ENCODE data around the gene CELF6. TPM values are rescaled to one million over a fixed set of nuclear protein-coding genes. Genes with fewer than 3 reads are reported as not detected.
A peak's percentile ranks its signal among the peaks of the same experiment; 100 is the strongest.

CELF6 gene
- total and polyA plus RNA-seq, 2 experiments from 2014 or later, result 0.14 TPM; not detected in 1

DNA sequence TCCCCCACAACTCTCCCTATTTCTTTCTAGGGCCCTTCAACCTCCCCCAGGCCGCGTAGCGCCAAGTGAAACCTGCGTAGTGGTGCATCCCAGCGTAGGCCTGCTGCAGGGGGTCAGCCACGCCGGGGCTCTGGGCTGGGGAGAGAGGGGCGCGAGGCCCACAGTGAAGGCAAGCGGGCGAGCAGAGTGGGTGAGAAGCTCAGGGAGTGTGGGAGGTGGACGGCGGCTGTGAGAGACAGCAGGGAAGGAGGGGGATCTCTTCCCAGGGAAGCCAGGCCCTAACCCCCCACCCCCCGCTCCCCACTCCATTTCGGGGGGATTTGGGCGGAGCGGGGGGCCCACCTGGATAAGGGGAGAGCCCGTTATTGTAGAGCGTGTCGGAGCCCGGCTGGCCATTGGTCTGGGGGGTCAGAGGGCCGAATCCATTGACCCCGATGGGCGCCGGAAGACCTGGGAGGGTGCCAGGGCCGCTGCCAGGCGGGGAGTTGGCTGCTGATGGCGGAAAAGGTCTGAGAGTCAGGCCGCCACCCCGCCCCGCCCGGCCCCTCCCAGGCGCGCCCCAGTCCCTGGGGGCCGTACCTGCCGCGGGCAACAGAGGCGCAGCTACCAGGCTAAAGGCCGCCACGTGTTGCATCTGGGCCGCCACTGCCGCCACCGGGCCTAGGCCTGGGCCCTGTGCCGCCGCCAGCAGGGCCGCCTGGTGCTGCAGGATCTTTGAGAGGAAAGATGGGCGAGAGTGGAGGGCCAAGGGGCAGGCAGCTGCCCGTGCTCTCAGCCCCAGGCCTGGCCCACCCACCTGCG is 31.0 kb downstream of the CELF6 start:
- Mint-ChIP-seq H3K9me3 (no peaks in the 10 kb centered on the region), H3K27ac (no peak overlapping the region), H3K4me1 (no peaks in the 10 kb centered on the region; the same call in 2 of the 3 replicates), H3K36me3 (ENCODE audit: low read depth) (no peaks in the 10 kb centered on the region; the same call in 2 of the 3 replicates), H3K27me3 (ENCODE audit: insufficient read depth, low read depth, poor library complexity) (peaks cover 5% of the 10 kb centered on the region), H3K4me3 (no peak overlapping the region)
- no peaks in the 10 kb centered on the region for H3K4me1 ChIP-seq (ENCODE audit: insufficient read depth)
- no peaks in the 10 kb centered on the region for H3F3A ChIP-seq (replicated peaks; ENCODE audit: low read depth)
- DNase-seq (ENCODE audit: low spot score), result peak; percentile 13
- H3K27me3 ChIP-seq (ENCODE audit: insufficient read depth), result no peaks in the 10 kb centered on the region
- ATAC-seq, result peak; percentile 34
- no peaks in the 10 kb centered on the region for H3K79me2 ChIP-seq (replicated peaks; ENCODE audit: insufficient read depth)
- H3K4me3 ChIP-seq, result no peak overlapping the region
- no peaks in the 10 kb centered on the region for H3K36me3 ChIP-seq (ENCODE audit: insufficient read depth)
- H3K27ac ChIP-seq (ENCODE audit: low read depth), result no peak overlapping the region
- TF ChIP-seq JUNB (IDR thresholded peaks at IDR 0.05; ENCODE audit: unreplicated experiment) (no peak), EZH2phosphoT487 (IDR thresholded peaks at IDR 0.05; ENCODE audit: unreplicated experiment) (no peak), NANOG (IDR thresholded peaks at IDR 0.05; ENCODE audit: borderline replicate concordance) (no peak), EZH2 (IDR thresholded peaks at IDR 0.05; ENCODE audit: low read depth, unreplicated experiment) (no peak), ZNF114 (CRISPR knock-in tag; IDR thresholded peaks at IDR 0.05) (no peak), POLR2AphosphoS5 (IDR thresholded peaks at IDR 0.05; ENCODE audit: low read depth) (no peak), STAT1 (IDR thresholded peaks at IDR 0.05; ENCODE audit: unreplicated experiment) (no peak), CREB1 (CRISPR knock-in tag; IDR thresholded peaks at IDR 0.05; ENCODE audit: low read depth) (no peak), ZNF331 (CRISPR knock-in tag; IDR thresholded peaks at IDR 0.05; ENCODE audit: low read depth) (no peak)
- TF ChIP-seq, protein P1, sequence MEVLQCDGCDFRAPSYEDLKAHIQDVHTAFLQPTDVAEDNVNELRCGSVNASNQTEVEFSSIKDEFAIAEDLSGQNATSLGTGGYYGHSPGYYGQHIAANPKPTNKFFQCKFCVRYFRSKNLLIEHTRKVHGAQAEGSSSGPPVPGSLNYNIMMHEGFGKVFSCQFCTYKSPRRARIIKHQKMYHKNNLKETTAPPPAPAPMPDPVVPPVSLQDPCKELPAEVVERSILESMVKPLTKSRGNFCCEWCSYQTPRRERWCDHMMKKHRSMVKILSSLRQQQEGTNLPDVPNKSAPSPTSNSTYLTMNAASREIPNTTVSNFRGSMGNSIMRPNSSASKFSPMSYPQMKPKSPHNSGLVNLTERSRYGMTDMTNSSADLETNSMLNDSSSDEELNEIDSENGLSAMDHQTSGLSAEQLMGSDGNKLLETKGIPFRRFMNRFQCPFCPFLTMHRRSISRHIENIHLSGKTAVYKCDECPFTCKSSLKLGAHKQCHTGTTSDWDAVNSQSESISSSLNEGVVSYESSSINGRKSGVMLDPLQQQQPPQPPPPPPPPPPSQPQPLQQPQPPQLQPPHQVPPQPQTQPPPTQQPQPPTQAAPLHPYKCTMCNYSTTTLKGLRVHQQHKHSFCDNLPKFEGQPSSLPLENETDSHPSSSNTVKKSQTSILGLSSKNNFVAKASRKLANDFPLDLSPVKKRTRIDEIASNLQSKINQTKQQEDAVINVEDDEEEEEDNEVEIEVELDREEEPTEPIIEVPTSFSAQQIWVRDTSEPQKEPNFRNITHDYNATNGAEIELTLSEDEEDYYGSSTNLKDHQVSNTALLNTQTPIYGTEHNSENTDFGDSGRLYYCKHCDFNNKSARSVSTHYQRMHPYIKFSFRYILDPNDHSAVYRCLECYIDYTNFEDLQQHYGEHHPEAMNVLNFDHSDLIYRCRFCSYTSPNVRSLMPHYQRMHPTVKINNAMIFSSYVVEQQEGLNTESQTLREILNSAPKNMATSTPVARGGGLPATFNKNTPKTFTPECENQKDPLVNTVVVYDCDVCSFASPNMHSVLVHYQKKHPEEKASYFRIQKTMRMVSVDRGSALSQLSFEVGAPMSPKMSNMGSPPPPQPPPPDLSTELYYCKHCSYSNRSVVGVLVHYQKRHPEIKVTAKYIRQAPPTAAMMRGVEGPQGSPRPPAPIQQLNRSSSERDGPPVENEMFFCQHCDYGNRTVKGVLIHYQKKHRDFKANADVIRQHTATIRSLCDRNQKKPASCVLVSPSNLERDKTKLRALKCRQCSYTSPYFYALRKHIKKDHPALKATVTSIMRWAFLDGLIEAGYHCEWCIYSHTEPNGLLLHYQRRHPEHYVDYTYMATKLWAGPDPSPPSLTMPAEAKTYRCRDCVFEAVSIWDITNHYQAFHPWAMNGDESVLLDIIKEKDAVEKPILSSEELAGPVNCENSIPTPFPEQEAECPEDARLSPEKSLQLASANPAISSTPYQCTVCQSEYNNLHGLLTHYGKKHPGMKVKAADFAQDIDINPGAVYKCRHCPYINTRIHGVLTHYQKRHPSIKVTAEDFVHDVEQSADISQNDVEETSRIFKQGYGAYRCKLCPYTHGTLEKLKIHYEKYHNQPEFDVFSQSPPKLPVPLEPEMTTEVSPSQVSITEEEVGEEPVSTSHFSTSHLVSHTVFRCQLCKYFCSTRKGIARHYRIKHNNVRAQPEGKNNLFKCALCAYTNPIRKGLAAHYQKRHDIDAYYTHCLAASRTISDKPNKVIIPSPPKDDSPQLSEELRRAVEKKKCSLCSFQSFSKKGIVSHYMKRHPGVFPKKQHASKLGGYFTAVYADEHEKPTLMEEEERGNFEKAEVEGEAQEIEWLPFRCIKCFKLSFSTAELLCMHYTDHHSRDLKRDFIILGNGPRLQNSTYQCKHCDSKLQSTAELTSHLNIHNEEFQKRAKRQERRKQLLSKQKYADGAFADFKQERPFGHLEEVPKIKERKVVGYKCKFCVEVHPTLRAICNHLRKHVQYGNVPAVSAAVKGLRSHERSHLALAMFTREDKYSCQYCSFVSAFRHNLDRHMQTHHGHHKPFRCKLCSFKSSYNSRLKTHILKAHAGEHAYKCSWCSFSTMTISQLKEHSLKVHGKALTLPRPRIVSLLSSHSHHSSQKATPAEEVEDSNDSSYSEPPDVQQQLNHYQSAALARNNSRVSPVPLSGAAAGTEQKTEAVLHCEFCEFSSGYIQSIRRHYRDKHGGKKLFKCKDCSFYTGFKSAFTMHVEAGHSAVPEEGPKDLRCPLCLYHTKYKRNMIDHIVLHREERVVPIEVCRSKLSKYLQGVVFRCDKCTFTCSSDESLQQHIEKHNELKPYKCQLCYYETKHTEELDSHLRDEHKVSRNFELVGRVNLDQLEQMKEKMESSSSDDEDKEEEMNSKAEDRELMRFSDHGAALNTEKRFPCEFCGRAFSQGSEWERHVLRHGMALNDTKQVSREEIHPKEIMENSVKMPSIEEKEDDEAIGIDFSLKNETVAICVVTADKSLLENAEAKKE (CRISPR knock-in tag; IDR thresholded peaks at IDR 0.05), result no peak
- TF ChIP-seq, protein P2, sequence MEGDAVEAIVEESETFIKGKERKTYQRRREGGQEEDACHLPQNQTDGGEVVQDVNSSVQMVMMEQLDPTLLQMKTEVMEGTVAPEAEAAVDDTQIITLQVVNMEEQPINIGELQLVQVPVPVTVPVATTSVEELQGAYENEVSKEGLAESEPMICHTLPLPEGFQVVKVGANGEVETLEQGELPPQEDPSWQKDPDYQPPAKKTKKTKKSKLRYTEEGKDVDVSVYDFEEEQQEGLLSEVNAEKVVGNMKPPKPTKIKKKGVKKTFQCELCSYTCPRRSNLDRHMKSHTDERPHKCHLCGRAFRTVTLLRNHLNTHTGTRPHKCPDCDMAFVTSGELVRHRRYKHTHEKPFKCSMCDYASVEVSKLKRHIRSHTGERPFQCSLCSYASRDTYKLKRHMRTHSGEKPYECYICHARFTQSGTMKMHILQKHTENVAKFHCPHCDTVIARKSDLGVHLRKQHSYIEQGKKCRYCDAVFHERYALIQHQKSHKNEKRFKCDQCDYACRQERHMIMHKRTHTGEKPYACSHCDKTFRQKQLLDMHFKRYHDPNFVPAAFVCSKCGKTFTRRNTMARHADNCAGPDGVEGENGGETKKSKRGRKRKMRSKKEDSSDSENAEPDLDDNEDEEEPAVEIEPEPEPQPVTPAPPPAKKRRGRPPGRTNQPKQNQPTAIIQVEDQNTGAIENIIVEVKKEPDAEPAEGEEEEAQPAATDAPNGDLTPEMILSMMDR (conservative IDR thresholded peaks at IDR 0.05; ENCODE audit: low read depth in 2 of 2), result no peak
- TF ChIP-seq, protein P3, sequence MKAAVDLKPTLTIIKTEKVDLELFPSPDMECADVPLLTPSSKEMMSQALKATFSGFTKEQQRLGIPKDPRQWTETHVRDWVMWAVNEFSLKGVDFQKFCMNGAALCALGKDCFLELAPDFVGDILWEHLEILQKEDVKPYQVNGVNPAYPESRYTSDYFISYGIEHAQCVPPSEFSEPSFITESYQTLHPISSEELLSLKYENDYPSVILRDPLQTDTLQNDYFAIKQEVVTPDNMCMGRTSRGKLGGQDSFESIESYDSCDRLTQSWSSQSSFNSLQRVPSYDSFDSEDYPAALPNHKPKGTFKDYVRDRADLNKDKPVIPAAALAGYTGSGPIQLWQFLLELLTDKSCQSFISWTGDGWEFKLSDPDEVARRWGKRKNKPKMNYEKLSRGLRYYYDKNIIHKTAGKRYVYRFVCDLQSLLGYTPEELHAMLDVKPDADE (IDR thresholded peaks at IDR 0.05), result no peak
- TF ChIP-seq, protein P4, sequence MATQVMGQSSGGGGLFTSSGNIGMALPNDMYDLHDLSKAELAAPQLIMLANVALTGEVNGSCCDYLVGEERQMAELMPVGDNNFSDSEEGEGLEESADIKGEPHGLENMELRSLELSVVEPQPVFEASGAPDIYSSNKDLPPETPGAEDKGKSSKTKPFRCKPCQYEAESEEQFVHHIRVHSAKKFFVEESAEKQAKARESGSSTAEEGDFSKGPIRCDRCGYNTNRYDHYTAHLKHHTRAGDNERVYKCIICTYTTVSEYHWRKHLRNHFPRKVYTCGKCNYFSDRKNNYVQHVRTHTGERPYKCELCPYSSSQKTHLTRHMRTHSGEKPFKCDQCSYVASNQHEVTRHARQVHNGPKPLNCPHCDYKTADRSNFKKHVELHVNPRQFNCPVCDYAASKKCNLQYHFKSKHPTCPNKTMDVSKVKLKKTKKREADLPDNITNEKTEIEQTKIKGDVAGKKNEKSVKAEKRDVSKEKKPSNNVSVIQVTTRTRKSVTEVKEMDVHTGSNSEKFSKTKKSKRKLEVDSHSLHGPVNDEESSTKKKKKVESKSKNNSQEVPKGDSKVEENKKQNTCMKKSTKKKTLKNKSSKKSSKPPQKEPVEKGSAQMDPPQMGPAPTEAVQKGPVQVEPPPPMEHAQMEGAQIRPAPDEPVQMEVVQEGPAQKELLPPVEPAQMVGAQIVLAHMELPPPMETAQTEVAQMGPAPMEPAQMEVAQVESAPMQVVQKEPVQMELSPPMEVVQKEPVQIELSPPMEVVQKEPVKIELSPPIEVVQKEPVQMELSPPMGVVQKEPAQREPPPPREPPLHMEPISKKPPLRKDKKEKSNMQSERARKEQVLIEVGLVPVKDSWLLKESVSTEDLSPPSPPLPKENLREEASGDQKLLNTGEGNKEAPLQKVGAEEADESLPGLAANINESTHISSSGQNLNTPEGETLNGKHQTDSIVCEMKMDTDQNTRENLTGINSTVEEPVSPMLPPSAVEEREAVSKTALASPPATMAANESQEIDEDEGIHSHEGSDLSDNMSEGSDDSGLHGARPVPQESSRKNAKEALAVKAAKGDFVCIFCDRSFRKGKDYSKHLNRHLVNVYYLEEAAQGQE (IDR thresholded peaks at IDR 0.05; ENCODE audit: unreplicated experiment), result no peak
- H2AFZ ChIP-seq, result peak overlapping the region; percentile 63
- no peak overlapping the region for H3K4me2 ChIP-seq
- H4K20me1 ChIP-seq (replicated peaks; ENCODE audit: insufficient read depth), result no peaks in the 10 kb centered on the region
- no peaks in the 10 kb centered on the region for H3K9me2 ChIP-seq (ENCODE audit: insufficient read depth)
